Measurements from ENCODE around the gene HDHD5. TPM values are rescaled to one million over a fixed set of nuclear protein-coding genes. Genes with fewer than 3 reads are reported as not detected.

The HDHD5 gene
- total and polyA plus RNA-seq, 10 of the 15 experiments (the other 5 are each of a cell fraction or from before 2014, with no cell fraction given), result 1.7 to 68.0 (median 49.9) TPM

DNA sequence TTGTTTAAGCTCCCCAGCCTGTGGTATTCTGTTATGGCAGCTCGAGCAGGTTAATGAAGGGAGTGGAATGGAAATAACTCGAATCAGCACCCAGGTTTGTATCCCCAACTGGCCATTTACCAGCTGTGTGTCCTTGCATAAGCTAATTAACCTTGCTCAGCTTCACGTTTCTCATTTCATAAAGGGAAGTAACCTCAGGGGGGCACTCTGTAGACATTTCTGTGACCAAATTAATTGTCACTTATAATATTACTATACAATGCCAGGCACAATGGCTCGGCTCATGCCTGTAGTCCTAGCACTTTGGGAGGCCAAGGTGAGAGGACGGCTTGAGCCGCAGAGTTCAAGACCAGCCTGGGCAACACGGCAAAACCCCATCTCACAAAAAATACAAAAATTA is 46.4 kb upstream of the HDHD5 start (continued):
- TF ChIP-seq, protein P1, sequence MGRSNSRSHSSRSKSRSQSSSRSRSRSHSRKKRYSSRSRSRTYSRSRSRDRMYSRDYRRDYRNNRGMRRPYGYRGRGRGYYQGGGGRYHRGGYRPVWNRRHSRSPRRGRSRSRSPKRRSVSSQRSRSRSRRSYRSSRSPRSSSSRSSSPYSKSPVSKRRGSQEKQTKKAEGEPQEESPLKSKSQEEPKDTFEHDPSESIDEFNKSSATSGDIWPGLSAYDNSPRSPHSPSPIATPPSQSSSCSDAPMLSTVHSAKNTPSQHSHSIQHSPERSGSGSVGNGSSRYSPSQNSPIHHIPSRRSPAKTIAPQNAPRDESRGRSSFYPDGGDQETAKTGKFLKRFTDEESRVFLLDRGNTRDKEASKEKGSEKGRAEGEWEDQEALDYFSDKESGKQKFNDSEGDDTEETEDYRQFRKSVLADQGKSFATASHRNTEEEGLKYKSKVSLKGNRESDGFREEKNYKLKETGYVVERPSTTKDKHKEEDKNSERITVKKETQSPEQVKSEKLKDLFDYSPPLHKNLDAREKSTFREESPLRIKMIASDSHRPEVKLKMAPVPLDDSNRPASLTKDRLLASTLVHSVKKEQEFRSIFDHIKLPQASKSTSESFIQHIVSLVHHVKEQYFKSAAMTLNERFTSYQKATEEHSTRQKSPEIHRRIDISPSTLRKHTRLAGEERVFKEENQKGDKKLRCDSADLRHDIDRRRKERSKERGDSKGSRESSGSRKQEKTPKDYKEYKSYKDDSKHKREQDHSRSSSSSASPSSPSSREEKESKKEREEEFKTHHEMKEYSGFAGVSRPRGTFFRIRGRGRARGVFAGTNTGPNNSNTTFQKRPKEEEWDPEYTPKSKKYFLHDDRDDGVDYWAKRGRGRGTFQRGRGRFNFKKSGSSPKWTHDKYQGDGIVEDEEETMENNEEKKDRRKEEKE (IDR thresholded peaks at IDR 0.05), result no peak
- no peak for TF ChIP-seq HDAC6 (IDR thresholded peaks at IDR 0.05; ENCODE audit: unreplicated experiment)

DNA sequence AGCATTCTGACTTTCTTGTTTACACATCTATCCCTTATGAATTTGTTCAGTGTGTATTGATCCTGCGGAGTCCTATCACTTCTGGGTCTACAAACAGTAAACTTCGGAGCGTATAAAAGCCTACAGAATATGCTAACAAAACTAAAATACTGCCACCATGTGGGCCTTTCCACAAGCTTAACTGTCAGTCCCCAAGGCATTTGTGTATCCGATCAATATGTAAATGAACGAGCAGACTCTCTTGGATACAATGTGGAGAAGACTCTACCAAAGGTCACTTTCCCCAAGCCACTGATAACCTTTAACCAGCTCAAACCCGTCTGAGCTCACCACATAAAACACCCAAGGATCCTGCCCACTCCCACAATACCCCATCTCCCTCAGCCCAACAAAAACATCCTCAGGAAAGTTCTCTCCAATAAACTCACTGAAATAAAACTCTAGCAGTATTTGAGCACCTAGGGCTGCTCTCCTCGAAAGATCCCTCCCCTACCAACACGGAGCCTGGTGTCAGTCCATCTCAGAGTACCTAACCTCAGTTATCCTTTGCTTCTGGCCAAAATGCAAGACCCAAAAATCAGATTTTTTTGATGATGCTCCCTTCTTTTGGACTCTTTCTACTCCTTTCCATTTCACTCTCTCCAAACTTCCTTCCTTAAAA is 42.3 kb upstream of the HDHD5 start:
- Histone ChIP-seq H3K4me3 (no peak overlapping the region), H4K20me1 (ENCODE audit: control insufficient read depth, insufficient read depth) (no peaks in the 10 kb centered on the region), H2AFZ (ENCODE audit: control insufficient read depth, low read depth, low read length) (no peak overlapping the region), H3K79me2 (ENCODE audit: control insufficient read depth, insufficient read depth, low read length) (no peaks in the 10 kb centered on the region), H3K9me3 (replicated peaks; ENCODE audit: control insufficient read depth, insufficient read depth, low read length) (no peaks in the 10 kb centered on the region), H3K9ac (ENCODE audit: control insufficient read depth, insufficient read depth, low read length) (no peak overlapping the region), H3K4me2 (ENCODE audit: control insufficient read depth, insufficient read depth) (no peak overlapping the region), H3K27me3 (replicated peaks in 1 of 2; ENCODE audit: control insufficient read depth in 2 of 2, insufficient read depth in 2 of 2, low read length in 1 of 2) (no peaks in the 10 kb centered on the region), H3K36me3 (ENCODE audit: control insufficient read depth in 2 of 2, insufficient read depth in 2 of 2, low read length in 1 of 2) (no peaks in the 10 kb centered on the region; a peak in 2 of 4 replicates), H3K27ac (ENCODE audit: control insufficient read depth, insufficient read depth) (no peak overlapping the region), H3K4me1 (ENCODE audit: control insufficient read depth, insufficient read depth, low read length) (no peaks in the 10 kb centered on the region)
- intact Hi-C loops (cut with micrococcal nuclease; ENCODE audit: unreplicated experiment), result no loop called here
- DNase-seq (ENCODE audit: low read depth, low spot score) (no peak), FAIRE-seq (no peak), ATAC-seq (no peak)
- no TSS peak for BruUV-seq (replicated peaks)
- 77% methylated on average over 8 of the region's 8 CpGs for WGBS (ENCODE audit: insufficient coverage, insufficient replicate concordance, low lambda C conversion rate, missing lambda C conversion rate)
- in situ Hi-C loops (cut with MboI), result no loop called here
- ChIA-PET CTCF (interaction anchor here (0.6 to 1.9 kb wide), 4 partner anchors 30 to 303 kb away, joined by 4 to 6 read pairs (median 4); no protein-coding TSS in a partner anchor), RAD21 (ENCODE audit: unreplicated experiment) (interaction anchor here (0.9 kb wide), 1 partner anchor 300 kb away, joined by 3 read pairs; no protein-coding TSS in a partner anchor), SMC1A (ENCODE audit: uncharacterized antibody, unreplicated experiment) (interaction anchor here (2.9 kb wide), 1 partner anchor 300 kb away, joined by 11 read pairs; no protein-coding TSS in a partner anchor), POLR2A (interaction anchor here (0.7 kb wide), 2 partner anchors 10 to 17 kb away, joined by 3 to 6 read pairs; no protein-coding TSS in a partner anchor)
- TF ChIP-seq, protein P2, sequence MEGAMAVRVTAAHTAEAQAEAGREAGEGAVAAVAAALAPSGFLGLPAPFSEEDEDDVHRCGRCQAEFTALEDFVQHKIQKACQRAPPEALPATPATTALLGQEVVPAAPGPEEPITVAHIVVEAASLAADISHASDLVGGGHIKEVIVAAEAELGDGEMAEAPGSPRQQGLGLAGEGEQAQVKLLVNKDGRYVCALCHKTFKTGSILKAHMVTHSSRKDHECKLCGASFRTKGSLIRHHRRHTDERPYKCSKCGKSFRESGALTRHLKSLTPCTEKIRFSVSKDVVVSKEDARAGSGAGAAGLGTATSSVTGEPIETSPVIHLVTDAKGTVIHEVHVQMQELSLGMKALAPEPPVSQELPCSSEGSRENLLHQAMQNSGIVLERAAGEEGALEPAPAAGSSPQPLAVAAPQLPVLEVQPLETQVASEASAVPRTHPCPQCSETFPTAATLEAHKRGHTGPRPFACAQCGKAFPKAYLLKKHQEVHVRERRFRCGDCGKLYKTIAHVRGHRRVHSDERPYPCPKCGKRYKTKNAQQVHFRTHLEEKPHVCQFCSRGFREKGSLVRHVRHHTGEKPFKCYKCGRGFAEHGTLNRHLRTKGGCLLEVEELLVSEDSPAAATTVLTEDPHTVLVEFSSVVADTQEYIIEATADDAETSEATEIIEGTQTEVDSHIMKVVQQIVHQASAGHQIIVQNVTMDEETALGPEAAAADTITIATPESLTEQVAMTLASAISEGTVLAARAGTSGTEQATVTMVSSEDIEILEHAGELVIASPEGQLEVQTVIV (IDR thresholded peaks at IDR 0.05; ENCODE audit: borderline replicate concordance, partially characterized antibody), result no peak
- TF ChIP-seq NR2F1 (conservative IDR thresholded peaks at IDR 0.05) (no peak), IKZF2 (IDR thresholded peaks at IDR 0.05) (no peak), ZSCAN29 (IDR thresholded peaks at IDR 0.05) (no peak), CHD4 (IDR thresholded peaks at IDR 0.05) (no peak), ESRRA (IDR thresholded peaks at IDR 0.05; ENCODE audit: low read length) (no peak), JUND (IDR thresholded peaks at IDR 0.05; ENCODE audit: low read depth, low read length) (no peak)
- TF ChIP-seq, protein P3, sequence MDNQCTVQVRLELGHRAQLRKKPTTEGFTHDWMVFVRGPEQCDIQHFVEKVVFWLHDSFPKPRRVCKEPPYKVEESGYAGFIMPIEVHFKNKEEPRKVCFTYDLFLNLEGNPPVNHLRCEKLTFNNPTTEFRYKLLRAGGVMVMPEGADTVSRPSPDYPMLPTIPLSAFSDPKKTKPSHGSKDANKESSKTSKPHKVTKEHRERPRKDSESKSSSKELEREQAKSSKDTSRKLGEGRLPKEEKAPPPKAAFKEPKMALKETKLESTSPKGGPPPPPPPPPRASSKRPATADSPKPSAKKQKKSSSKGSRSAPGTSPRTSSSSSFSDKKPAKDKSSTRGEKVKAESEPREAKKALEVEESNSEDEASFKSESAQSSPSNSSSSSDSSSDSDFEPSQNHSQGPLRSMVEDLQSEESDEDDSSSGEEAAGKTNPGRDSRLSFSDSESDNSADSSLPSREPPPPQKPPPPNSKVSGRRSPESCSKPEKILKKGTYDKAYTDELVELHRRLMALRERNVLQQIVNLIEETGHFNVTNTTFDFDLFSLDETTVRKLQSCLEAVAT (IDR thresholded peaks at IDR 0.05), result no peak
- TF ChIP-seq, protein P4, sequence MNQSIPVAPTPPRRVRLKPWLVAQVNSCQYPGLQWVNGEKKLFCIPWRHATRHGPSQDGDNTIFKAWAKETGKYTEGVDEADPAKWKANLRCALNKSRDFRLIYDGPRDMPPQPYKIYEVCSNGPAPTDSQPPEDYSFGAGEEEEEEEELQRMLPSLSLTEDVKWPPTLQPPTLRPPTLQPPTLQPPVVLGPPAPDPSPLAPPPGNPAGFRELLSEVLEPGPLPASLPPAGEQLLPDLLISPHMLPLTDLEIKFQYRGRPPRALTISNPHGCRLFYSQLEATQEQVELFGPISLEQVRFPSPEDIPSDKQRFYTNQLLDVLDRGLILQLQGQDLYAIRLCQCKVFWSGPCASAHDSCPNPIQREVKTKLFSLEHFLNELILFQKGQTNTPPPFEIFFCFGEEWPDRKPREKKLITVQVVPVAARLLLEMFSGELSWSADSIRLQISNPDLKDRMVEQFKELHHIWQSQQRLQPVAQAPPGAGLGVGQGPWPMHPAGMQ (IDR thresholded peaks at IDR 0.05; ENCODE audit: borderline replicate concordance), result no peak
- TF ChIP-seq, protein P5, sequence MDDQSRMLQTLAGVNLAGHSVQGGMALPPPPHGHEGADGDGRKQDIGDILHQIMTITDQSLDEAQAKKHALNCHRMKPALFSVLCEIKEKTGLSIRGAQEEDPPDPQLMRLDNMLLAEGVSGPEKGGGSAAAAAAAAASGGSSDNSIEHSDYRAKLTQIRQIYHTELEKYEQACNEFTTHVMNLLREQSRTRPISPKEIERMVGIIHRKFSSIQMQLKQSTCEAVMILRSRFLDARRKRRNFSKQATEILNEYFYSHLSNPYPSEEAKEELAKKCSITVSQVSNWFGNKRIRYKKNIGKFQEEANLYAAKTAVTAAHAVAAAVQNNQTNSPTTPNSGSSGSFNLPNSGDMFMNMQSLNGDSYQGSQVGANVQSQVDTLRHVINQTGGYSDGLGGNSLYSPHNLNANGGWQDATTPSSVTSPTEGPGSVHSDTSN (IDR thresholded peaks at IDR 0.05; ENCODE audit: insufficient replicate concordance, low read depth, low read length), result no peak
